ENCODE results near the gene PDP2. TPM values are rescaled to one million over a fixed set of nuclear protein-coding genes. Genes with fewer than 3 reads are reported as not detected.

The PDP2 gene
- total and polyA plus RNA-seq, 12 donors, result 1.3 to 27.8 (median 13.0) TPM

DNA sequence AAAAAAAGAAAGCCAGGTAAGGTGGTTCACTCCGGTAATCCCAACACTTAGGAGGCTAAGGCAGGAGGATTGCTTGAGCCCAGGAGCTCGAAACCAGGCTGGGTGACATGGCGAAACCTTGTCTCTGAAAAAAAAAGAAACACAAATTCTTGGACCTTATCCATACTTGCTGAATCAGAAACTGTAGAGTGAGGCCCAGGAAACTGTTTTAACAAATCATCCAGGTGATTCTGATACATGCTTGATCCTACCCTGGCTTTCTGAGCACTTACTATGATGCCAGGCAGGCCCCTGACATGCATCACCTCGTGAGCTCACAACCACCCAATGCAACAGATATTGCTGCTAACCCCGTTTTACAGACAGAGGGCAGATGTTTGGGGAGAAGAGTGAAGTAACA is 45.6 kb upstream of the PDP2 start:
- no peak for DNase-seq
- intact Hi-C loops (cut with DNase I), result loop anchor here (5.0 kb wide), 1 partner anchor 33 kb away; no protein-coding TSS in a partner anchor
- H3K9me3 ChIP-seq (replicated peaks in 1 of 3), result no peaks in the 10 kb centered on the region
- H3K36me3 ChIP-seq (replicated peaks in 1 of 2), result no peaks in the 10 kb centered on the region
- peaks cover 5 to 6% of the 10 kb centered on the region in 2 donors for H3K4me1 ChIP-seq (replicated peaks in 1 of 2)
- 78 to 84% (median 81%) methylated on average over 5 of the region's 5 CpGs for WGBS, 4 donors
- H3K27ac ChIP-seq, result no peak overlapping the region
- H3K4me3 ChIP-seq, result no peak overlapping the region
- H3K27me3 ChIP-seq, result no peaks in the 10 kb centered on the region
- TF ChIP-seq POLR2A (IDR thresholded peaks at IDR 0.05), result no peak
- TF ChIP-seq, protein P1, sequence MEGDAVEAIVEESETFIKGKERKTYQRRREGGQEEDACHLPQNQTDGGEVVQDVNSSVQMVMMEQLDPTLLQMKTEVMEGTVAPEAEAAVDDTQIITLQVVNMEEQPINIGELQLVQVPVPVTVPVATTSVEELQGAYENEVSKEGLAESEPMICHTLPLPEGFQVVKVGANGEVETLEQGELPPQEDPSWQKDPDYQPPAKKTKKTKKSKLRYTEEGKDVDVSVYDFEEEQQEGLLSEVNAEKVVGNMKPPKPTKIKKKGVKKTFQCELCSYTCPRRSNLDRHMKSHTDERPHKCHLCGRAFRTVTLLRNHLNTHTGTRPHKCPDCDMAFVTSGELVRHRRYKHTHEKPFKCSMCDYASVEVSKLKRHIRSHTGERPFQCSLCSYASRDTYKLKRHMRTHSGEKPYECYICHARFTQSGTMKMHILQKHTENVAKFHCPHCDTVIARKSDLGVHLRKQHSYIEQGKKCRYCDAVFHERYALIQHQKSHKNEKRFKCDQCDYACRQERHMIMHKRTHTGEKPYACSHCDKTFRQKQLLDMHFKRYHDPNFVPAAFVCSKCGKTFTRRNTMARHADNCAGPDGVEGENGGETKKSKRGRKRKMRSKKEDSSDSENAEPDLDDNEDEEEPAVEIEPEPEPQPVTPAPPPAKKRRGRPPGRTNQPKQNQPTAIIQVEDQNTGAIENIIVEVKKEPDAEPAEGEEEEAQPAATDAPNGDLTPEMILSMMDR (IDR thresholded peaks at IDR 0.05), result no peak

DNA sequence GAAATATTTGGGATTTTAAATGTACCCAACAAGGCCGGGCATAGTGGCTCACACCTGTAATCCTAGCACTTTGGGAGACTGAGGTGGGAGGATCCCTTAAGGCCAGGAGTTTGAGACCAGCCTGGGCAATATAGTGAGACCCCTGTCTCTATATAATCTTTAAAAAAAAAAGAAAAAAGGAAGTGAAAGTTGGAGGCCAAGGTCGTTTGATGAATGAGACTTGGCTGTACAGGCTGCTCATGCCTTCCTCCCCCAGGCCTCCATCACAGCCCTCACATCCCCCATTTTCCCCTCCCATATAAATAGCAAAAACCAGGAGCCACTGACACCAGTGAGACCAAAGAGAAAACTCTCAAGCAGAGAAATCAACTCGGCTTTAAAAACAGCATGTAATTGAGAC is 39.4 kb upstream of the PDP2 start:
- Histone ChIP-seq H3K4me1 (replicated peaks in 1 of 2) (peaks cover 8 to 11% of the 10 kb centered on the region in 2 donors), H3K4me3 (no peak overlapping the region), H3K36me3 (replicated peaks in 1 of 2) (no peaks in the 10 kb centered on the region), H3K9me3 (replicated peaks in 1 of 3) (no peaks in the 10 kb centered on the region), H3K27ac (no peak overlapping the region), H3K27me3 (peaks cover 22% of the 10 kb centered on the region)
- WGBS, 4 donors, result 39 to 50% (median 44%) methylated on average over 3 of the region's 3 CpGs
- intact Hi-C loops (cut with DNase I), result loop anchor here in 1 of 2 donors (10.0 kb wide), 1 partner anchor 116 kb away; no protein-coding TSS in a partner anchor
- TF ChIP-seq, protein P1 (IDR thresholded peaks at IDR 0.05), result no peak
- no peak for TF ChIP-seq POLR2A (IDR thresholded peaks at IDR 0.05)
- peak in 1 of 7 donors; percentile 10 for DNase-seq

DNA sequence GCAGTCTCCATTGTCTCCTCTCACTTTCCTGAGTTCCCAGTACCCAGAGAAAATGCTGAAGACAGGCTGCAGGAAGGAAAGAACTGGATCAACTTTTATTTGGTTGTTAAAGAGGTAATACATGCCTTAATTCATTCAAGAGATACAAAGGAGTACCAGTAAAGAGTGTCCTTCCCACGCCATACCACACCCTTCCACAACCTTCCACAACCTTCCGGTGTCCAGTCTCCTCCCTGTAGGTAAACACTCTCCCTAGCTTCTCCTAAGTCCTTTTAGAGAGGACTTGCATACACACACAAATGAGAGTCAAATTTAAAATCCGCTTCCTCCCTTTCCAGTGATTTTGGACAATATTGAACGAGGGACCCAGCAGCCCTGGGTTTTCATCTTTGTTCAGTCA is 38.9 kb upstream of the PDP2 start:
- peaks cover 22% of the 10 kb centered on the region for H3K27me3 ChIP-seq
- H3K9me3 ChIP-seq (replicated peaks in 1 of 3), result no peaks in the 10 kb centered on the region
- WGBS, 4 donors, result 88 to 93% (median 91%) methylated on average over 4 of the region's 4 CpGs
- H3K36me3 ChIP-seq (replicated peaks in 1 of 2), result no peaks in the 10 kb centered on the region
- H3K27ac ChIP-seq, result no peak overlapping the region
- intact Hi-C loops (cut with DNase I), result loop anchor here in 1 of 2 donors (10.0 kb wide), 1 partner anchor 117 kb away; no protein-coding TSS in a partner anchor
- H3K4me3 ChIP-seq, result no peak overlapping the region
- H3K4me1 ChIP-seq (replicated peaks in 1 of 2), result peaks cover 8 to 11% of the 10 kb centered on the region in 2 donors
- no peak for DNase-seq
- TF ChIP-seq, protein P1 (IDR thresholded peaks at IDR 0.05), result no peak
- no peak for TF ChIP-seq POLR2A (IDR thresholded peaks at IDR 0.05)

DNA sequence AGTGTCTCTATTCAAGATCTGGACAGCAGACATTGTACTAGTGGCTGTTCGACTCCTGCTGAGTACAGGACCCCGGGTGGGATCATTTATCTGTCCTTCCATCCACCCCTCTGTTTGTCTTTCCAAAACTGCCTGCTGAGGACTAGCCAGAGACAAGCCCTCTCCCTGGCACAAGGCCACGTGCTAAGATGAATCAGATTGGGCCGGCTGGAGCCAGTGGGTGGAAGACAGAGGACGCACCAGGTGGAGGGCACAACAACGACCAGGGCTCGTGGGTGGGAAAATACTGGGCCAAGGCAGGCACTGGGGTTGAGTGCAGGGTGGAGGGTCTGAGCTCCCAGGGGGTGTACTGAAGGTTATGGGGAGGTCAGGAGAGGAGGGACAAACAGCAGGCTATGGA is 37.5 kb upstream of the PDP2 start:
- no peak overlapping the region for H3K27ac ChIP-seq
- H3K9me3 ChIP-seq (replicated peaks in 1 of 3), result no peaks in the 10 kb centered on the region
- intact Hi-C loops (cut with DNase I), result loop anchor here in 1 of 2 donors (10.0 kb wide), 1 partner anchor 118 kb away; no protein-coding TSS in a partner anchor
- no peak overlapping the region for H3K4me3 ChIP-seq
- WGBS, 4 donors, result 41 to 59% (median 55%) methylated on average over 7 of the region's 7 CpGs
- no peaks in the 10 kb centered on the region for H3K36me3 ChIP-seq (replicated peaks in 1 of 2)
- peaks cover 22% of the 10 kb centered on the region for H3K27me3 ChIP-seq
- H3K4me1 ChIP-seq (replicated peaks in 1 of 2), result peaks cover 8 to 11% of the 10 kb centered on the region in 2 donors
- no peak for TF ChIP-seq POLR2A (IDR thresholded peaks at IDR 0.05)
- TF ChIP-seq, protein P1 (IDR thresholded peaks at IDR 0.05), result no peak
- DNase-seq, result peak; percentile 48 to 74 (median 65)

Measured in adrenal gland (tissue), 12 donors.